Measurements from ENCODE around the gene ZNF35. TPM values are rescaled to one million over a fixed set of nuclear protein-coding genes. Genes with fewer than 3 reads are reported as not detected.

The ZNF35 gene
- total and polyA plus RNA-seq, 10 of the 15 experiments (the other 5 are each of a cell fraction or from before 2014, with no cell fraction given) = 9.3 to 21.1 (median 13.4) TPM

- in situ Hi-C loops (cut with MboI) (no loop called here), intact Hi-C loops (cut with micrococcal nuclease; ENCODE audit: unreplicated experiment) (no loop called here)
- H3K27me3 ChIP-seq (replicated peaks in 1 of 2; ENCODE audit: control insufficient read depth in 2 of 2, insufficient read depth in 2 of 2, low read length in 1 of 2) = no peaks in the 10 kb centered on the region
- no peaks in the 10 kb centered on the region for H4K20me1 ChIP-seq (ENCODE audit: control insufficient read depth, insufficient read depth)
- H3K4me2 ChIP-seq (ENCODE audit: control insufficient read depth, insufficient read depth) = no peak overlapping the region
- no peaks in the 10 kb centered on the region for H3K36me3 ChIP-seq (ENCODE audit: control insufficient read depth in 2 of 2, insufficient read depth in 2 of 2, low read length in 1 of 2)
- no peak for FAIRE-seq
- no peak overlapping the region for H2AFZ ChIP-seq (ENCODE audit: control insufficient read depth, low read depth, low read length)
- no peak overlapping the region for H3K9ac ChIP-seq (ENCODE audit: control insufficient read depth, insufficient read depth, low read length)
- H3K4me1 ChIP-seq (ENCODE audit: control insufficient read depth, insufficient read depth, low read length) = no peaks in the 10 kb centered on the region
- H3K9me3 ChIP-seq (replicated peaks; ENCODE audit: control insufficient read depth, insufficient read depth, low read length) = peaks cover 14% of the 10 kb centered on the region; the same call in 2 of the 3 replicates
- ChIA-PET RAD21 (ENCODE audit: unreplicated experiment) (no interaction called here), CTCF (interaction anchor here (1.1 kb wide), 1 partner anchor 232 kb away, joined by 3 read pairs; no protein-coding TSS in a partner anchor), POLR2A (interaction anchor here (0.5 to 1.3 kb wide), 2 partner anchors 56 to 147 kb away, joined by 3 read pairs; no protein-coding TSS in a partner anchor), SMC1A (ENCODE audit: uncharacterized antibody, unreplicated experiment) (interaction anchor here (1.5 to 2.1 kb wide), 2 partner anchors 8 to 57 kb away, joined by 5 to 7 read pairs; partner anchors contain the start of gene ZNF197)
- no peak for TF ChIP-seq ZSCAN29 (IDR thresholded peaks at IDR 0.05)
- TF ChIP-seq SP1 (IDR thresholded peaks at IDR 0.05; ENCODE audit: low read depth, low read length) = no peak
- TF ChIP-seq ATF2 (IDR thresholded peaks at IDR 0.05; ENCODE audit: low read length) = no peak
- no peak for TF ChIP-seq MTA2 (IDR thresholded peaks at IDR 0.05; ENCODE audit: low read depth)
- no peak for TF ChIP-seq SIN3A (IDR thresholded peaks at IDR 0.05; ENCODE audit: low read depth, low read length)
- TF ChIP-seq ZNF592 (IDR thresholded peaks at IDR 0.05) = no peak
- TF ChIP-seq, protein P1, sequence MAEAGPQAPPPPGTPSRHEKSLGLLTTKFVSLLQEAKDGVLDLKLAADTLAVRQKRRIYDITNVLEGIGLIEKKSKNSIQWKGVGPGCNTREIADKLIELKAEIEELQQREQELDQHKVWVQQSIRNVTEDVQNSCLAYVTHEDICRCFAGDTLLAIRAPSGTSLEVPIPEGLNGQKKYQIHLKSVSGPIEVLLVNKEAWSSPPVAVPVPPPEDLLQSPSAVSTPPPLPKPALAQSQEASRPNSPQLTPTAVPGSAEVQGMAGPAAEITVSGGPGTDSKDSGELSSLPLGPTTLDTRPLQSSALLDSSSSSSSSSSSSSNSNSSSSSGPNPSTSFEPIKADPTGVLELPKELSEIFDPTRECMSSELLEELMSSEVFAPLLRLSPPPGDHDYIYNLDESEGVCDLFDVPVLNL (IDR thresholded peaks at IDR 0.05; ENCODE audit: low read depth, low read length) = no peak
- no peak for TF ChIP-seq HDAC6 (IDR thresholded peaks at IDR 0.05; ENCODE audit: unreplicated experiment)
- no peak for TF ChIP-seq SUPT20H (IDR thresholded peaks at IDR 0.05; ENCODE audit: borderline replicate concordance, control insufficient read depth, low read depth, low read length)
- TF ChIP-seq RELA (IDR thresholded peaks at IDR 0.05; ENCODE audit: borderline replicate concordance, partially characterized antibody) = no peak
- no peak for TF ChIP-seq CBX3 (IDR thresholded peaks at IDR 0.05; ENCODE audit: borderline replicate concordance, low read depth)
- TF ChIP-seq CEBPB (IDR thresholded peaks at IDR 0.05; ENCODE audit: borderline replicate concordance in 1 of 2, low read depth in 2 of 2, low read length in 2 of 2) = no peak
- no peak for TF ChIP-seq CHD1 (IDR thresholded peaks at IDR 0.05; ENCODE audit: low read depth, low read length)
- no peak for TF ChIP-seq RAD51 (IDR thresholded peaks at IDR 0.05)
- TF ChIP-seq ASH2L (IDR thresholded peaks at IDR 0.05; ENCODE audit: borderline replicate concordance, low read depth) = no peak
- TF ChIP-seq ZNF217 (IDR thresholded peaks at IDR 0.05) = no peak
- BruUV-seq (replicated peaks) = no TSS peak
- DNase-seq (ENCODE audit: low read depth, low spot score) = no peak
- H3K4me3 ChIP-seq = no peak overlapping the region
- no peaks in the 10 kb centered on the region for H3K79me2 ChIP-seq (ENCODE audit: control insufficient read depth, insufficient read depth, low read length)
- 92% methylated on average over 2 of the region's 2 CpGs for WGBS (ENCODE audit: insufficient coverage, insufficient replicate concordance, low lambda C conversion rate, missing lambda C conversion rate)
- no peak overlapping the region for H3K27ac ChIP-seq (ENCODE audit: control insufficient read depth, insufficient read depth)
- ATAC-seq = no peak
Observed at GRCh38 chr3:44682182-44682896, 33.8 kb downstream of the ZNF35 start.
